ENCODE measurements around the gene BMP10. TPM values are rescaled to one million over a fixed set of nuclear protein-coding genes. Genes with fewer than 3 reads are reported as not detected.

Gene BMP10
- total RNA-seq, 2 donors from 2014 or later: not detected

- Histone ChIP-seq H3K27ac (no peak overlapping the region), H3K9me3 (no peaks in the 10 kb centered on the region), H3K9ac (ENCODE audit: low read depth in 2 of 2, low read length in 2 of 2) (no peak overlapping the region), H3K36me3 (no peaks in the 10 kb centered on the region), H3K27me3 (no peaks in the 10 kb centered on the region), H3K4me1 (no peaks in the 10 kb centered on the region), H3K4me3 (no peak overlapping the region)
- intact Hi-C loops (cut with DNase I): no loop called here
- DNase-seq: no peak
- TF ChIP-seq CTCF (IDR thresholded peaks at IDR 0.05): no peak
Measured at GRCh38 chr2:68880213-68880612, 9.0 kb upstream of the BMP10 start.

GRCh38 chr2:68879296-68879695, 8.1 kb upstream of the BMP10 start:
- Histone ChIP-seq H3K4me3 (no peak overlapping the region), H3K4me1 (no peaks in the 10 kb centered on the region), H3K27ac (no peak overlapping the region), H3K27me3 (no peaks in the 10 kb centered on the region), H3K36me3 (no peaks in the 10 kb centered on the region), H3K9me3 (no peaks in the 10 kb centered on the region), H3K9ac (ENCODE audit: low read depth in 2 of 2, low read length in 2 of 2) (no peak overlapping the region)
- no peak for DNase-seq
- no peak for TF ChIP-seq CTCF (IDR thresholded peaks at IDR 0.05)
- intact Hi-C loops (cut with DNase I): no loop called here

- no peak for TF ChIP-seq CTCF (IDR thresholded peaks at IDR 0.05)
- Histone ChIP-seq H3K4me3 (no peak overlapping the region), H3K9ac (ENCODE audit: low read depth in 2 of 2, low read length in 2 of 2) (no peak overlapping the region), H3K4me1 (no peaks in the 10 kb centered on the region), H3K36me3 (no peaks in the 10 kb centered on the region), H3K9me3 (no peaks in the 10 kb centered on the region), H3K27ac (no peak overlapping the region), H3K27me3 (no peaks in the 10 kb centered on the region)
- DNase-seq: no peak
- intact Hi-C loops (cut with DNase I): no loop called here
Measured at GRCh38 chr2:68878753-68879152, 7.6 kb upstream of the BMP10 start.

GRCh38 chr2:68878071-68878711, 7.0 kb upstream of the BMP10 start:
- Histone ChIP-seq H3K36me3 (no peaks in the 10 kb centered on the region), H3K4me3 (no peak overlapping the region), H3K27ac (no peak overlapping the region), H3K4me1 (no peaks in the 10 kb centered on the region), H3K9ac (ENCODE audit: low read depth in 2 of 2, low read length in 2 of 2) (no peak overlapping the region), H3K27me3 (no peaks in the 10 kb centered on the region), H3K9me3 (no peaks in the 10 kb centered on the region)
- intact Hi-C loops (cut with DNase I): no loop called here
- DNase-seq: no peak
- TF ChIP-seq CTCF (IDR thresholded peaks at IDR 0.05): no peak

GRCh38 chr2:68877079-68877772, 6.0 kb upstream of the BMP10 start:
- DNase-seq: no peak
- H3K36me3 ChIP-seq: no peaks in the 10 kb centered on the region
- no peak overlapping the region for H3K4me3 ChIP-seq
- intact Hi-C loops (cut with DNase I): no loop called here
- no peak for TF ChIP-seq CTCF (IDR thresholded peaks at IDR 0.05)
- no peaks in the 10 kb centered on the region for H3K27me3 ChIP-seq
- H3K9me3 ChIP-seq: no peaks in the 10 kb centered on the region
- no peaks in the 10 kb centered on the region for H3K4me1 ChIP-seq
- no peak overlapping the region for H3K27ac ChIP-seq
- no peak overlapping the region for H3K9ac ChIP-seq (ENCODE audit: low read depth in 2 of 2, low read length in 2 of 2)
